Hepatocyte (in vitro differentiated cells): ENCODE measurements around the gene MACC1.

Source experiments
- EZH2 ChIP-seq: fragments of 200-600 bp; sonication (generic); IDR thresholded peaks from 2 replicates; pipeline ENCODE4 v1.6.1; 2016; ENCODE audit warnings: antibody characterized with exemption, mild to moderate bottlenecking, borderline replicate concordance
- EZH2phosphoT487 ChIP-seq: fragments of 200-600 bp; sonication (generic); IDR thresholded peaks from one replicate; pipeline ENCODE4 v1.6.1; 2018; ENCODE audit warnings: antibody characterized with exemption, mild to moderate bottlenecking, low read depth, moderate library complexity; ENCODE audit not compliant: unreplicated experiment, severe bottlenecking
- TF ChIP-seq, protein P1 (sequence below): fragments of 200-600 bp; sonication (generic); IDR thresholded peaks from 2 replicates; pipeline ENCODE4 v1.5.1; 2016; ENCODE audit warnings: antibody characterized with exemption, mild to moderate bottlenecking; ENCODE audit not compliant: poor library complexity

DNA sequence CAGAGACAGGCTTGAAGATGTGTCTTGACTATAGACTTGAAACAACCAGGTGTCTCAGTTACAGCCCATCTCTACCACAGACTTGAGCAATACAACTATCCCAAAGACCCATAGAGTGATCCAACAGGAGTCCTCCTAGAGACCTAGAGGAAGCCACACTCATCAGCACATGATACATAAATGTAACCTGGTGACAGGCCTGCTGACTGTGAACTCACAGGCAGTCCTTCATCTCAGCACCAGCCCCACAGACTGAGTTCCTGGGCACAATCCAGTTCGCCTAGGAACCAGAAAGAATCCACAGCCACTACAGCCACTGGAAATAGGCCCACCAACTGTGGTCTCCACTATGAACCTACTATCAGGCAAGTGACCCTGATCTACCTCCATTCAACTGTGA lies 121.3 kb downstream of the MACC1 start:
- TF ChIP-seq, protein P1, sequence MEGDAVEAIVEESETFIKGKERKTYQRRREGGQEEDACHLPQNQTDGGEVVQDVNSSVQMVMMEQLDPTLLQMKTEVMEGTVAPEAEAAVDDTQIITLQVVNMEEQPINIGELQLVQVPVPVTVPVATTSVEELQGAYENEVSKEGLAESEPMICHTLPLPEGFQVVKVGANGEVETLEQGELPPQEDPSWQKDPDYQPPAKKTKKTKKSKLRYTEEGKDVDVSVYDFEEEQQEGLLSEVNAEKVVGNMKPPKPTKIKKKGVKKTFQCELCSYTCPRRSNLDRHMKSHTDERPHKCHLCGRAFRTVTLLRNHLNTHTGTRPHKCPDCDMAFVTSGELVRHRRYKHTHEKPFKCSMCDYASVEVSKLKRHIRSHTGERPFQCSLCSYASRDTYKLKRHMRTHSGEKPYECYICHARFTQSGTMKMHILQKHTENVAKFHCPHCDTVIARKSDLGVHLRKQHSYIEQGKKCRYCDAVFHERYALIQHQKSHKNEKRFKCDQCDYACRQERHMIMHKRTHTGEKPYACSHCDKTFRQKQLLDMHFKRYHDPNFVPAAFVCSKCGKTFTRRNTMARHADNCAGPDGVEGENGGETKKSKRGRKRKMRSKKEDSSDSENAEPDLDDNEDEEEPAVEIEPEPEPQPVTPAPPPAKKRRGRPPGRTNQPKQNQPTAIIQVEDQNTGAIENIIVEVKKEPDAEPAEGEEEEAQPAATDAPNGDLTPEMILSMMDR: no peak
- no peak for TF ChIP-seq EZH2
- TF ChIP-seq EZH2phosphoT487: no peak
